ENCODE results near the gene S100A6. TPM values are rescaled to one million over a fixed set of nuclear protein-coding genes. Genes with fewer than 3 reads are reported as not detected.

Gene S100A6
- total and polyA plus RNA-seq, 11 donors, result 157 to 1,213 (median 360) TPM

GRCh38 chr1:153513666-153514065, 22.1 kb downstream of the S100A6 start:
- 92 to 95% (median 95%) methylated on average over 7 of the region's 7 CpGs for WGBS, 4 donors
- no peak overlapping the region for H3K27ac ChIP-seq
- intact Hi-C loops (cut with DNase I), result loop anchor here in 9 of 10 donors (2.0 to 10.0 kb wide), 8 partner anchors 53 to 481 kb away; partner anchors contain the start of genes S100A14 (in 4 of the 9), RAB13 (in 3 of the 9), ILF2 (in 1 of the 9) and NPR1 (in 1 of the 9)
- no peak for DNase-seq
- no peak for TF ChIP-seq POLR2A (IDR thresholded peaks at IDR 0.05)
- TF ChIP-seq CTCF (IDR thresholded peaks at IDR 0.05), result no peak
- no peak overlapping the region for H3K4me3 ChIP-seq
- peaks cover 0 to 26% (median 6%) of the 10 kb centered on the region in 12 donors for H3K4me1 ChIP-seq
- H3K27me3 ChIP-seq, result no peaks in the 10 kb centered on the region
- H3K36me3 ChIP-seq, result no peaks in the 10 kb centered on the region
- H3K9me3 ChIP-seq, result no peaks in the 10 kb centered on the region
- no peak for ATAC-seq

- intact Hi-C loops (cut with DNase I), result loop anchor here in 9 of 10 donors (2.0 to 10.0 kb wide), 8 partner anchors 54 to 482 kb away; partner anchors contain the start of genes S100A14 (in 4 of the 9), RAB13 (in 3 of the 9), ILF2 (in 1 of the 9) and NPR1 (in 1 of the 9)
- Histone ChIP-seq H3K4me1 (peaks cover 0 to 20% (median 7%) of the 10 kb centered on the region in 12 donors), H3K9me3 (no peaks in the 10 kb centered on the region), H3K27ac (no peak overlapping the region), H3K27me3 (no peaks in the 10 kb centered on the region), H3K36me3 (no peaks in the 10 kb centered on the region), H3K4me3 (no peak overlapping the region)
- DNase-seq (no peak), ATAC-seq (peak in 3 of 4 donors; percentile 19 to 45 (median 40))
- 46 to 64% (median 57%) methylated on average over 3 of the region's 3 CpGs for WGBS, 4 donors
- TF ChIP-seq POLR2A (IDR thresholded peaks at IDR 0.05) (no peak), CTCF (IDR thresholded peaks at IDR 0.05) (peak in 3 of 12 donors; percentile 8 to 14 (median 10))
These were observed 22.8 kb downstream of the S100A6 start for GRCh38 chr1:153513023-153513422.

GRCh38 chr1:153510984-153511410, 24.8 kb downstream of the S100A6 start:
- intact Hi-C loops (cut with DNase I), result loop anchor here in 9 of 10 donors (1.0 to 10.0 kb wide), 8 partner anchors 57 to 484 kb away; partner anchors contain the start of genes RAB13 (in 3 of the 9), S100A14 (in 3 of the 9), ILF2 (in 1 of the 9) and NPR1 (in 1 of the 9)
- Histone ChIP-seq H3K4me3 (no peak overlapping the region), H3K4me1 (peaks cover 0 to 32% (median 21%) of the 10 kb centered on the region in 12 donors), H3K36me3 (no peaks in the 10 kb centered on the region), H3K27ac (no peak overlapping the region), H3K9me3 (no peaks in the 10 kb centered on the region), H3K27me3 (no peaks in the 10 kb centered on the region)
- 1 to 4% (median 2%) methylated on average over 3 to 7 of the region's 7 CpGs for WGBS, 4 donors
- peak; percentile 82 to 88 (median 84) for DNase-seq
- ATAC-seq, result peak; percentile 60 to 62 (median 60)
- TF ChIP-seq CTCF (IDR thresholded peaks at IDR 0.05) (peak; percentile 81 to 97 (median 90)), POLR2A (IDR thresholded peaks at IDR 0.05) (no peak)

GRCh38 chr1:153509729-153510354, 25.9 kb downstream of the S100A6 start:
- Histone ChIP-seq H3K27me3 (no peaks in the 10 kb centered on the region), H3K4me1 (peaks cover 0 to 29% (median 16%) of the 10 kb centered on the region in 12 donors), H3K36me3 (no peaks in the 10 kb centered on the region), H3K27ac (no peak overlapping the region), H3K9me3 (no peaks in the 10 kb centered on the region), H3K4me3 (no peak overlapping the region)
- peak; percentile 30 to 65 (median 46) for TF ChIP-seq CTCF (IDR thresholded peaks at IDR 0.05)
- TF ChIP-seq POLR2A (IDR thresholded peaks at IDR 0.05), result no peak
- DNase-seq (peak in 1 of 5 donors; percentile 52), ATAC-seq (no peak)
- 75 to 77% (median 75%) methylated on average over 4 of the region's 4 CpGs for WGBS, 4 donors
- intact Hi-C loops (cut with DNase I), result loop anchor here in 8 of 10 donors (2.0 to 10.0 kb wide), 7 partner anchors 59 to 485 kb away; partner anchors contain the start of genes RAB13 (in 3 of the 8), S100A14 (in 3 of the 8), ILF2 (in 1 of the 8) and NPR1 (in 1 of the 8)

All from heart left ventricle (tissue), 16 donors.